GM21529 (cell line): ENCODE measurements around the gene EIF4A3.

Experiments used
- ATAC-seq: cut with Tn5 transposase; IDR thresholded peaks from one replicate; pipeline ENCODE4 v1.9.1; 2021; ENCODE audit not compliant: unreplicated experiment

EIF4A3 gene

DNA sequence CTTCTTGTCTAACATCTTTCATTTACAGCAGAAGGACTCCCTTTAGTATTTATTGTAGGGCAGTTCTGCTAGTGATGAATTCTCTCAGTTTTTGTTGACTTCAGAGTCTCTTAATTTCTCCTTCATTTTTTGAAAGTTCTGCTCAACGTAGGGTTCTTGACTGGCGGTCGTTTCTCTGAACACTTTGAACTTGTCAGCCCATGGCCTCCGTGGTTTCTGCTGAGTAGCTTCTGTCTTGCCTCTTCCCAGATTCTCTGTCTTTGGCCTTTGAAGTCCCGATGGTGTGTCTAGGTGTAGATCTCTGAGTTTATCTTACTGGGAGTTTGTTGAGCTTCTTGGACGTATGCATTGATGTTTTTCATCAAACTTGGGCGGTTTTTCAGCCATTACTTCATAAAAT is 32.2 kb downstream of the EIF4A3 start:
- no peak for ATAC-seq

DNA sequence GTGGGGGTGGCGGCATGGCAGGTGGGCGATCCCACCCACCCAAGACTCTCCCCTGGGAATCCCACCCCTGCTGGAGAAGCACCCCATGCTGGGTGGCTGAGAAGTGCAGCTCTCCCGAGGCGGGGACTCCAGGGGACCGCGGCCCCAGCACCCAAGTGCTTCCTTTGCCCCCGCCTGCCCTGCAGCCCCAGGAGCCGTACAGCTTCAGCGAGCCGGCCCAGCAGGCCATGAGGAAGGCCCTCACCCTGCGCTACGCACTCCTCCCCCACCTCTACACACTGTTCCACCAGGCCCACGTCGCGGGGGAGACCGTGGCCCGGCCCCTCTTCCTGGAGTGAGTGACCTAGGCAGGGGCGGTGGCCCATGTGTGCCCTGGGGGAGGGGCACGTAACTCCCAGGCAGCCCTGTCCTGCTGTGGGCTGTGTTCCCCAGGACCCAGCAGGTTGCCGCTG is 33.9 kb downstream of the EIF4A3 start:
- ATAC-seq: no peak

DNA sequence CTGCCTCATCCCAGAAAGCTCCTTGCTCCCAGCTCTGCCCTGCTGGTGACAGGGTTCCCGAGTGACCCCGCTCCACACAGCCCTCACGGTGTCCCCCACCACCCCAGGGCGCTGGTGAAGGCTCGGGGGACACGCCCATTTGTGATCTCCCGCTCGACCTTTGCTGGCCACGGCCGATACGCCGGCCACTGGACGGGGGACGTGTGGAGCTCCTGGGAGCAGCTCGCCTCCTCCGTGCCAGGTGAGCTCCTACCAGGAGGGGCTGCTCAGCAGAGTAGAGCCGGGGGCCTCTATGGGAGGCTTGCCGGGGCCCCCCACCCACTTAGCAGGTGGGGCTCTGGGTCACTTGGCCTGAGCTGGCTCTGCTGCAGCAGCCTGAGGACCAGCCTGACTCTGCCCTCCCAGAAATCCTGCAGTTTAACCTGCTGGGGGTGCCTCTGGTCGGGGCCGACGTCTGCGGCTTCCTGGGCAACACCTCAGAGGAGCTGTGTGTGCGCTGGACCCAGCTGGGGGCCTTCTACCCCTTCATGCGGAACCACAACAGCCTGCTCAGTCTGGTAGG is 34.4 kb downstream of the EIF4A3 start:
- ATAC-seq: no peak

DNA sequence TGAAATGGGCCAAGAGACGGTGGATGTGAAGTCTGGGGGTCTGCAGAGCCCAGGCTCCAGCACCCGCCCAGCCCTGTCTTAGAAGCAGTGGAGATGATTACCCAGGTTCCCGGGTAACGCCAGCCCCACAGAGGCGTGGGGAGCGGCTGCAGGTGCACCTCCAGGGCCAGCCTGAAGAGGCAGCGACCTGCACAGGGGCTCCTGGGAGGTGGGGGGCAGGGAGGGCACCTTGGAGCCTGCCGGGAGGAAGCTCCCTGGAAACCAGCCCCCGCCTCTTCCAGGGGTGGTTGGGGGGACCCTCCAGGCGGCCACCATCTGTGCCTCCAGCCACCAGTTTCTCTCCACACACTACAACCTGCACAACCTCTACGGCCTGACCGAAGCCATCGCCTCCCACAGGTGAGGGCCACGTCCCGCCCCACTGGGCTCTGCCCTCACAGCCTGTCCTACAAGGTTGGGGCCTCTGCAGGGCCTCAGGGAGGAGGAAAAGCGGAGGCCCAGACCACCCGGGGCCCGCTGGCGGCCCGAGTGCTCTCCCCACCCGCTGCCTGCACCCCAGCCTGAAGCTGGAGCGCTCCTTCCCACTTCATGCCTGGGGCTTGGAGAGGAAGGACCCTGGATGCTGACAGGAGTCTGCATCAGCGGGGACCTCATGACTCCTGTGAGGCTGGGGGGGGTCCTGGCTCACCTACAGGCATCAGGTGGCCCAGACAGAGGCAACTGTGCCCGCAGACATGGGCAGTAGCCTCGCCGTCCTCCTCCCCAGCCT is 35.0 kb downstream of the EIF4A3 start:
- no peak for ATAC-seq

DNA sequence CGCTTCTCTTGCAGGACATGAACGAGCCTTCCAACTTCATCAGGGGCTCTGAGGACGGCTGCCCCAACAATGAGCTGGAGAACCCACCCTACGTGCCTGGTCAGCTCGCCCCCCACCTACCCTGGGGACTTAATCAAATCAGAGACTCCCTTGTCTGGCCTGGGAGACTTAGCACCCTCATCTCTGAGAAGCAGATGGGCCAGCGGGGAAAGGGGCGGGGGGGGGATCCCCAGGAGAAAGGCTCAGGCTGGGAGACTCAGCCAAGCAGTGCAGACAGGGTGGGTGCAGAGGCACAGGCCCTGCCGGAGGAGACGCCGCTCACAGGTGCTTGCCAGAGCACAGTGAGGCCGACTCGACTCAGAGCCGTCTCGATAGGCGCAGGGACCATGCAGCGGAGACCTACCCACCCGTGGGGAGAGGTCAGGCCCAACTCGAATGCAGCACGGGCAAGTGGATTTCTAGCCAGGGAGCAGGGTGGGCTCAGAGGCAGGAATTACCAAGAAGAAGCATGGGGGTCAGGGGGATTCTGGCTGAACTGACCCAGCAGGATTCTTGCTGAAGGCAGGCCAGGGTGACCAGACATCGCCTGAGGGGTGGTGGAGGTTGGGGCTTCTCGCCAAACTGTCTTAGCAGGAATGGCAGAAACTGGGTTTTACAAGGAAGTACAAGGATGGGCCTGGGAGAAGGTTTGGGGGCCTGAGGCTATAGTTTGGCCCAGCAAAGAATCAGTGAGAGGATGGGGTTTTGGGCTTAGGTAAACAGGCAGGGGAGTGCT is 35.8 kb downstream of the EIF4A3 start:
- no peak for ATAC-seq

DNA sequence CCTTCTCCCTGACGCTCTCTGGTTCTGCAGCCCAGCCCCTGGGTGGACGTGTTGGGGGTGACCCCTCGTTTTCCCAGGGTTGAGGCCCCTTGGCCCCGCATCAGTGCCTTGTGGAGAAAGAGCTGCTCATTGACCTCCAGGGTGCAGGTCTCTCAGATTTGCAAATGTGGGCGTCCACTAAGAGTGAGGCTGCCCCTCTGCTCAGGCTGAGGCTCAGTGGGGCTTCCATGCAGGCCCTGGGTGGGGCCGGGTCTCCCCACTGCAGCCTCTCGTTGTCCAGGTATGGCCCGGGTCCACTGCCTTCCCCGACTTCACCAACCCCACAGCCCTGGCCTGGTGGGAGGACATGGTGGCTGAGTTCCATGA is 36.5 kb downstream of the EIF4A3 start:
- no peak for ATAC-seq

DNA sequence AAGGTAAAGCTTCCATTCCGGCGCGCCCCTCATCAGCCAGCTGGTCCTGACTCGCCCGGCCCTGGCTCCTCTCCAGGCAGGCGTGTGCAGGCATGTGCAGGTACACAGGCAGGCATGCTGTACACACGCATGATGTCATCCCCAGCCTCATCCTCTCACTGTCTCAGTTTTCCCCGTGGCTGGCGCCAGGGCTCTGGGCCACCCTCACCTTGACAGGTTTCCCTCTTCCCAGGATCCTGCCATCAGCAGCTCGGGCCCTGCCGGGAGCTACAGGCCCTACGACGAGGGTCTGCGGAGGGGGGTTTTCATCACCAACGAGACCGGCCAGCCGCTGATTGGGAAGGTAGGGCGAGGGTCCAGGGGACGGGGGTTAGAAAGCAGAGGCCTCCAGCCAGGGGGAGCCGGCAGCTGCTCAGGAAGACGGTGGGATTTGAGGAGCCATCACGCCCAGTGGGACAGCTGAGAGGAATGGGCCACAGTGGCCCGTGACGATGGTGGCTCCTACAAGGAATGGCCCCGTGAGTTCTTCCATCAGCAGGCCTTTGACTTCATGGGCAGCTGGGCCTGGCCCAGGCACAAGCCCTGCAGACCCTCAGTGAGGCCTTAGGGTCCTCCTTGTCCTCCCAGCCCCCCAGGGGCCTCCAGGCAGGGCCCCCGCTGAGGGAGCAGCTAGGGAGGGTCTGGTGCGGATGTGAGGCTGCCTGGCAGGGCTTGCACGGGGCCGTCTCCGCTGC is 37.0 kb downstream of the EIF4A3 start:
- no peak for ATAC-seq

DNA sequence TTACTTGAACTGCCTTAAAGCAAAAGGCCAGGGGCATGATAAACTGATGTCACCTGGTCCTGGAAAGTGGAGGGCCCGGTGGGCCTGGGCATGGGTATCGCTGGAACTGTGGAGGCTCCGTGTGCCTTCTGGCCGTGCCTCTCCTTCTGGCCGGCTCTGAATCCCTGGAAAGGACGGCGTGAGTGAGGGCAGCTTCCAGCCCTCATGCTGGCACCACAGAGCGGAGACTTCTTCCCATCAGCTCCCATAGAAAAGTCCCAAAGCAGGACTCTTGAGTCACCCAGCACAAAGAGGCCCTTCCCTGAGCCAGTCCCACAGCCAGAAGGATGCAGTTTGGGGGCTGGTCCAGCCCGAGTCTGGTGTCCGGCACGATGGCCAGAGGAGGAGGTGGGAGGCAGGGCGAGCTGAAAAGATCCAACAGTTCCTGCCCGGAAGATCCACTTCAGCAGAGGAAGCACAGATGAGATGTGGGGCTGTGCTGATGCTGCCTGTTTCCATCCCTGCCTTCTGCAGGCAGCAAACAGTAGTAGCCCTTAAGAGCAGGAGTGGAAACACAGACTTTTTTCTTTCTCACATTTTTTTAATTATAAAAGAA is 37.8 kb downstream of the EIF4A3 start:
- no peak for ATAC-seq

DNA sequence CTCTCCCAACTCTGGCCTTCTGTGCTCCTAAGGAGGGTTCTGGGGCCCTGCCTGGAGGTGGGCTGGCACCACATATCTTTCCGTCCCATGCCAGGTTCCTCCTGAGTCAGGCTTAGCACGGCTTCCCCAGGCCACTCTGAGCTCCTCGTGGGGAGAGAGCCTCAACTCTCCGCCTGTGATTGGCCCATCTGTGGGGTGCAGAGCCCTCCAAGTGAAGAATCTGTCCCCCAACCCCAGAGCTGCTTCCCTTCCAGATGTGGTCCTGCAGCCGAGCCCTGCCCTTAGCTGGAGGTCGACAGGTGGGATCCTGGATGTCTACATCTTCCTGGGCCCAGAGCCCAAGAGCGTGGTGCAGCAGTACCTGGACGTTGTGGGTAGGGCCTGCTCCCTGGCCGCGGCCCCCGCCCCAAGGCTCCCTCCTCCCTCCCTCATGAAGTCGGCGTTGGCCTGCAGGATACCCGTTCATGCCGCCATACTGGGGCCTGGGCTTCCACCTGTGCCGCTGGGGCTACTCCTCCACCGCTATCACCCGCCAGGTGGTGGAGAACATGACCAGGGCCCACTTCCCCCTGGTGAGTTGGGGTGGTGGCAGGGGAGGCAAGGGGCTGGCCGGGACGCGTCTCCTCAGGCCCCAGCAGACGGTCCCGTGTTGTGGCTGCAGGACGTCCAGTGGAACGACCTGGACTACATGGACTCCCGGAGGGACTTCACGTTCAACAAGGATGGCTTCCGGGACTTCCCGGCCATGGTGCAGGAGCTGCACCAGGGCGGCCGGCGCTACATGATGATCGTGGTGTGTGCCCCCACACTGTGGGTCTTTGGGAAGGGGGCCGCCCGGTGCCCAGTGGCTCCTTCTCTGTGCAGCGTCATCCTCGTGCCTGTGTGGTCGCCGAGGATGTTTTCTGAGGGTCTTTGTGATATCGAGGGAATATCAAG is 38.6 kb downstream of the EIF4A3 start:
- no peak for ATAC-seq

DNA sequence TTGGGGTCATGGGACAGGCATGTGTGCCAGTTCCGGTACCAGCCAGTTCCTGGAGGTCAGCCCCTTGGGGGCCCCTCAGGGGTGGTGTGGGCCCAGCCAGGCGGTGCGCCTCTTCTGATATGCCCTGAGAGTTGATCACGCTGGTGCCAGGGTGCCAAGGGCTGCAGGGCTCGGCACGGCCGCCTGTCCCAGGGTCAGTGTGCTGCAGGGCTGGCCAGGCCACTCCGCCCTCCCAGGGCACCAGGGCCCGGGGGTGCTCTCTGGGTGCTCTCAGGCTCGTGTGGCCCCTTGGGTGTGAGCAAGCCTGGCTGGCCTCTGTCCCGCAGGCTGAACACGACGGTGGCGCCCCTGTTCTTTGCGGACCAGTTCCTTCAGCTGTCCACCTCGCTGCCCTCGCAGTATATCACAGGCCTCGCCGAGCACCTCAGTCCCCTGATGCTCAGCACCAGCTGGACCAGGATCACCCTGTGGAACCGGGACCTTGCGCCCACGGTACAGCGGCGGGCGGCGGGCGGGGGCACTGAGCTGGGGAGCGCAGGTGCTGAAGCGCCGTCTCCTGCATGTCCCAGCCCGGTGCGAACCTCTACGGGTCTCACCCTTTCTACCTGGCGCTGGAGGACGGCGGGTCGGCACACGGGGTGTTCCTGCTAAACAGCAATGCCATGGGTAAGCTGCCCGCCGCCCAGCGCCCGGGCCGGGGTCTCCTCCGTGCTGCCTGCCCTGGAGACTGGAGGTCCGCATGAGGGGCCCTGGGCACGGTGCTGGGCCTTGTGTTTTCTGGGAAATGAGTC is 39.5 kb downstream of the EIF4A3 start:
- ATAC-seq: no peak

DNA sequence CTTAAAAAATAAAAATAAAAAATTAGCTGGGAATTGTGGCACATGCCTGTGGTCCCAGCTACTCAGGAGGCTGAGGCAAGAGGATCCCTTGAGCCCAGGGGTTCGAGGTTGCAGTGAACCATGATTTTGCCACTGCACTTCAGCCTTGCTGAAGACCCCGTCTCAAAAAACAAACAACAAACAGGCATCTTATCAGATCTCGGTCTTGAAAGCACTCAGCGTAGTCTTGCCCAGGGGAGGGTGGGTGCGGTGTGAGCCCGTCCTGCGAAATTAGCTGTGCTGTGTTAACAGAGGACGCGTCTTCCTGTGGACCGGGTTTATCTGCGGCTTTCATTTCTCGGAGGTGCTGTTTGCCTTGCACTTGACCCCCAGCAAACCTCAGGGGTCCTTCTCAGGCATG is 40.2 kb downstream of the EIF4A3 start:
- no peak for ATAC-seq

DNA sequence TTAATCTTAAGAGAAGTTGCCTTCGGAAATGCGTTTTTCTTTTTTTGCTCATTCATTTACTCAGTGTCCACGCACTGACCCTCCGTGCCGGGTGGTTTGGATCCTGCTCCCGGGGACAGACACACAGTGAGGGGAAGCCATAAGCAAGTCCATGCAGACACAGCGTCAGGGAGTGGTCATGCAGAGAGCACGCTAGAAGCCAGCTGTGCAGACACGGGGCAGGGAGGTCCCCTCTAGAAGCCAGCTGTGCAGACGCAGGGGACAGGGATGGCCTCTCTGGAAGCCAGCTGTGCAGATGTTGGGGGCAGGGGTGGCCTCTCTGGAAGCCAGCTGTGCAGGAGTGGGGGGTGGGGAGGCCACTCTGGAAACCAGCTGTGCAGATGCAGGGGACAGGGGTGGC is 40.8 kb downstream of the EIF4A3 start:
- ATAC-seq: no peak

DNA sequence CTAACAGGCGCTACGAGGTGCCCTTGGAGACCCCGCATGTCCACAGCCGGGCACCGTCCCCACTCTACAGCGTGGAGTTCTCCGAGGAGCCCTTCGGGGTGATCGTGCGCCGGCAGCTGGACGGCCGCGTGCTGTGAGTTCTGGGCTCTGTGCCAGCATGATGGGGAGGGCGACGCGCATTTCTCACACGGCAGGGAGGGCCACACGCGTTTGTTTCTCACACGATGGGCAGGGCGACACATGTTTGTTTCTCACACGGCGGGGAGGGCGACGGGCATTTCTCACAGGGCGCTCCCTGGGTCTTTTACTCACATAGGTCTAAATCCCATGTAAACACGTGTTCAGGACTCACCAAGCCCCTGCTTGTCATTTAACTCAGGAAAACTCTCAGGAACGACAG is 41.2 kb downstream of the EIF4A3 start:
- no peak for ATAC-seq

DNA sequence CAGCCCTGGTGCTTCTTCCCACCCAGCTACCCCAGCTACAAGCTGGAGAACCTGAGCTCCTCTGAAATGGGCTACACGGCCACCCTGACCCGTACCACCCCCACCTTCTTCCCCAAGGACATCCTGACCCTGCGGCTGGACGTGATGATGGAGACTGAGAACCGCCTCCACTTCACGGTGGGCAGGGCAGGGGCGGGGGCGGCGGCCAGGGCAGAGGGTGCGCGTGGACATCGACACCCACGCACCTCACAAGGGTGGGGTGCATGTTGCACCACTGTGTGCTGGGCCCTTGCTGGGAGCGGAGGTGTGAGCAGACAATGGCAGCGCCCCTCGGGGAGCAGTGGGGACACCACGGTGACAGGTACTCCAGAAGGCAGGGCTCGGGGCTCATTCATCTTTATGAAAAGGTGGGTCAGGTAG is 42.0 kb downstream of the EIF4A3 start:
- ATAC-seq: no peak

DNA sequence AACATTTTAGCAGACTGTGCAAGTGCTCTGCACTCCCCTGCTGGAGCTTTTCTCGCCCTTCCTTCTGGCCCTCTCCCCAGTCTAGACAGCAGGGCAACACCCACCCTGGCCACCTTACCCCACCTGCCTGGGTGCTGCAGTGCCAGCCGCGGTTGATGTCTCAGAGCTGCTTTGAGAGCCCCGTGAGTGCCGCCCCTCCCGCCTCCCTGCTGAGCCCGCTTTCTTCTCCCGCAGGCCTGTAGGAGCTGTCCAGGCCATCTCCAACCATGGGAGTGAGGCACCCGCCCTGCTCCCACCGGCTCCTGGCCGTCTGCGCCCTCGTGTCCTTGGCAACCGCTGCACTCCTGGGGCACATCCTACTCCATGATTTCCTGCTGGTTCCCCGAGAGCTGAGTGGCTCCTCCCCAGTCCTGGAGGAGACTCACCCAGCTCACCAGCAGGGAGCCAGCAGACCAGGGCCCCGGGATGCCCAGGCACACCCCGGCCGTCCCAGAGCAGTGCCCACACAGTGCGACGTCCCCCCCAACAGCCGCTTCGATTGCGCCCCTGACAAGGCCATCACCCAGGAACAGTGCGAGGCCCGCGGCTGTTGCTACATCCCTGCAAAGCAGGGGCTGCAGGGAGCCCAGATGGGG is 42.5 kb downstream of the EIF4A3 start:
- ATAC-seq: no peak

DNA sequence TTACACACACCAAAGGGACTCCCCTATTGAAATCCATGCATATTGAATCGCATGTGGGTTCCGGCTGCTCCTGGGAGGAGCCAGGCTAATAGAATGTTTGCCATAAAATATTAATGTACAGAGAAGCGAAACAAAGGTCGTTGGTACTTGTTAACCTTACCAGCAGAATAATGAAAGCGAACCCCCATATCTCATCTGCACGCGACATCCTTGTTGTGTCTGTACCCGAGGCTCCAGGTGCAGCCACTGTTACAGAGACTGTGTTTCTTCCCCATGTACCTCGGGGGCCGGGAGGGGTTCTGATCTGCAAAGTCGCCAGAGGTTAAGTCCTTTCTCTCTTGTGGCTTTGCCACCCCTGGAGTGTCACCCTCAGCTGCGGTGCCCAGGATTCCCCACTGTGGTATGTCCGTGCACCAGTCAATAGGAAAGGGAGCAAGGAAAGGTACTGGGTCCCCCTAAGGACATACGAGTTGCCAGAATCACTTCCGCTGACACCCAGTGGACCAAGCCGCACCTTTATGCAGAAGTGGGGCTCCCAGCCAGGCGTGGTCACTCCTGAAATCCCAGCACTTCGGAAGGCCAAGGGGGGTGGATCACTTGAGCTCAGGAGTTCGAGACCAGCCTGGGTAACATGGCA is 43.4 kb downstream of the EIF4A3 start:
- no peak for ATAC-seq

DNA sequence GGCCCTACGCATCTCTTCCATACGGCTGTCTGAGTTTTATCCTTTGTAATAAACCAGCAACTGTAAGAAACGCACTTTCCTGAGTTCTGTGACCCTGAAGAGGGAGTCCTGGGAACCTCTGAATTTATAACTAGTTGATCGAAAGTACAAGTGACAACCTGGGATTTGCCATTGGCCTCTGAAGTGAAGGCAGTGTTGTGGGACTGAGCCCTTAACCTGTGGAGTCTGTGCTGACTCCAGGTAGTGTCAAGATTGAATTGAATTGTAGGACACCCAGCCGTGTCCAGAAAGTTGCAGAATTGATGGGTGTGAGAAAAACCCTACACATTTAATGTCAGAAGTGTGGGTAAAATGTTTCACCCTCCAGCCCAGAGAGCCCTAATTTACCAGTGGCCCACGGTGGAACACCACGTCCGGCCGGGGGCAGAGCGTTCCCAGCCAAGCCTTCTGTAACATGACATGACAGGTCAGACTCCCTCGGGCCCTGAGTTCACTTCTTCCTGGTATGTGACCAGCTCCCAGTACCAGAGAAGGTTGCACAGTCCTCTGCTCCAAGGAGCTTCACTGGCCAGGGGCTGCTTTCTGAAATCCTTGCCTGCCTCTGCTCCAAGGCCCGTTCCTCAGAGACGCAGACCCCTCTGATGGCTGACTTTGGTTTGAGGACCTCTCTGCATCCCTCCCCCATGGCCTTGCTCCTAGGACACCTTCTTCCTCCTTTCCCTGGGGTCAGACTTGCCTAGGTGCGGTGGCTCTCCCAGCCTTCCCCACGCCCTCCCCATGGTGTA is 44.1 kb downstream of the EIF4A3 start:
- ATAC-seq: no peak
